ENCODE results near the gene PPHLN1. TPM values are rescaled to one million over a fixed set of nuclear protein-coding genes. Genes with fewer than 3 reads are reported as not detected.

The PPHLN1 gene
- total RNA-seq, 4 donors from 2014 or later = 63.2 to 175 (median 68.1) TPM

DNA sequence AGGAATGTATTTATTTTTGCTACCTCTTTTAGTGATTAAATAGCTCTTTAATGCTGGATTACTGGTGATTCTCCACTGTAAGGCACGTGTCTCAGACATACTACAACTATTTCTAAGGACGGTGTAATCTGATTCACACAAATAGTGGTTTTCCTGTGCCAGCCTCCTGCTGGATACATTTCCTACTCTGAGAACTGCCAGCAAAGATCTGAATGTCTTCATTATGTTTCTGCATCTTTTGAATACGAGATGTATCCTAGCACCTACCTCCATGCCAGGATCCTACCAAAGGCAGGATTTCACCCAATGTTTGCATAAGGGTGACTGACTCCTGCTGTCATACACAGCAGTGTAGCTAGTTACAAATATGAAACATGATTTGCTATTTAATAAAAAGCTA, 143.0 kb downstream of the PPHLN1 start:
- no peak overlapping the region for H3K4me3 ChIP-seq
- H3K9me3 ChIP-seq = no peaks in the 10 kb centered on the region
- H3K27me3 ChIP-seq = no peaks in the 10 kb centered on the region
- DNase-seq = no peak
- no peaks in the 10 kb centered on the region for H3K36me3 ChIP-seq
- H3K4me1 ChIP-seq = peaks cover 0 to 7% (median 0%) of the 10 kb centered on the region in 4 donors
- H3K27ac ChIP-seq = peak overlapping the region in 2 of 4 donors; percentile 0 to 74
- no peak for TF ChIP-seq POLR2A (IDR thresholded peaks at IDR 0.05)
- no peak for TF ChIP-seq CTCF (IDR thresholded peaks at IDR 0.05)

GRCh38 chr12:42469355-42470175, 143.6 kb downstream of the PPHLN1 start:
- TF ChIP-seq POLR2A (IDR thresholded peaks at IDR 0.05) = no peak
- no peak for TF ChIP-seq CTCF (IDR thresholded peaks at IDR 0.05)
- H3K27me3 ChIP-seq = no peaks in the 10 kb centered on the region
- peak overlapping the region in 2 of 4 donors; percentile 0 to 74 for H3K27ac ChIP-seq
- H3K4me1 ChIP-seq = peaks cover 0 to 7% (median 0%) of the 10 kb centered on the region in 4 donors
- H3K36me3 ChIP-seq = no peaks in the 10 kb centered on the region
- DNase-seq = peak in 2 of 3 donors; percentile 58
- no peaks in the 10 kb centered on the region for H3K9me3 ChIP-seq
- H3K4me3 ChIP-seq = no peak overlapping the region

DNA sequence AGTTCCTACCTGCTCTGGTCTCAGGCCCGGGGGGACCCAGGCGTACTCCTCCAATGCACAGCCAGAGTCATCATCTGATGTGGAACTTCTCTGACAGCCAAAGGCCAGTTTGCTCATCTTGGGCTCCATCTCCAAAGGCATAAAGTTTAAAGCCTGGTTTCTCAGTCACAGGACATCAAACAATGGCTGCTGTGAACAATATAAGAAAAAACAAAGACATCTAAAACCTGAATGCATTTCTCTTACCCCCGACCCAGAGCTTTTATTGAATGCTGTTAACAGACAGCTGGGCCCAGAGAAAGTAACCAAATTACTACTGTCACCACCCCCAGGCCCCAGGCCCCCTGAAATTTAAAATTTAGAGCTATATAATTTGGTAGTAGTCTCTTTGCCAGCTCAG, 146.4 kb downstream of the PPHLN1 start:
- TF ChIP-seq CTCF (IDR thresholded peaks at IDR 0.05) (no peak), POLR2A (IDR thresholded peaks at IDR 0.05) (no peak)
- Histone ChIP-seq H3K36me3 (no peaks in the 10 kb centered on the region), H3K4me3 (no peak overlapping the region), H3K4me1 (peaks cover 0 to 7% (median 0%) of the 10 kb centered on the region in 4 donors), H3K9me3 (no peaks in the 10 kb centered on the region), H3K27ac (no peak overlapping the region), H3K27me3 (no peaks in the 10 kb centered on the region)
- no peak for DNase-seq

DNA sequence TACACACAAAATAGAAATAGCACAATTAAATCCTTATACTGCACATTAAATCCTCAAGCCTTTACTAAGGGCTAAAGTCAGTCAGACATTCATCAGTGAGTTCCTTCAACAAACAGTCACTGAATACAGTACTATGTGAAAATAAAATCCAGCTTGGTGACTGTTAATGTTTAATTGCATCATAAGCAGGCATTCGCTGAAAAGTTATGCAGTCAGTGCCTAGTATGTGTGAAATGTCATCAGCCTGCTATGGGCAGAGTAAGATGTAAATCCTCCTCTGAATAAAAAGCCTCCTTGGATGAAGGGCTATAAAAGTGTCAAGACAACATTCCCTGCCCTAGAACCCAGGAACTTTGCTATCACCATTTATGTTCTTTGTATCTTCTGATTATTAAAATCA, 147.2 kb downstream of the PPHLN1 start:
- TF ChIP-seq POLR2A (IDR thresholded peaks at IDR 0.05) (no peak), CTCF (IDR thresholded peaks at IDR 0.05) (no peak)
- peaks cover 0 to 7% (median 0%) of the 10 kb centered on the region in 4 donors for H3K4me1 ChIP-seq
- no peaks in the 10 kb centered on the region for H3K27me3 ChIP-seq
- DNase-seq = no peak
- no peak overlapping the region for H3K27ac ChIP-seq
- H3K9me3 ChIP-seq = no peaks in the 10 kb centered on the region
- H3K4me3 ChIP-seq = no peak overlapping the region
- no peaks in the 10 kb centered on the region for H3K36me3 ChIP-seq

- no peaks in the 10 kb centered on the region for H3K27me3 ChIP-seq
- H3K4me3 ChIP-seq = no peak overlapping the region
- no peak for DNase-seq
- H3K27ac ChIP-seq = no peak overlapping the region
- peaks cover 0 to 7% (median 0%) of the 10 kb centered on the region in 4 donors for H3K4me1 ChIP-seq
- no peaks in the 10 kb centered on the region for H3K36me3 ChIP-seq
- H3K9me3 ChIP-seq = no peaks in the 10 kb centered on the region
- TF ChIP-seq POLR2A (IDR thresholded peaks at IDR 0.05) = no peak
- TF ChIP-seq CTCF (IDR thresholded peaks at IDR 0.05) = no peak
Measured at GRCh38 chr12:42473561-42473960, 147.6 kb downstream of the PPHLN1 start.

All from Peyer's patch (tissue), 4 donors.